NCI-H2029 (cell line): Measurements from ENCODE around the gene GPSM1.
A peak's percentile ranks its signal among the peaks of the same experiment; 100 is the strongest.

Experiments used
- DNase-seq: peaks from one replicate; lab custom pipeline; 2025; lab: John Stamatoyannopoulos, UW

Gene GPSM1

GRCh38 chr9:136327304-136327974, at the start of gene GPSM1:
TSS of gene GPSM1 (plus strand) at chr9:136327539. CDS start at chr9:136327696, 157 bp downstream.
- no peak for DNase-seq

- DNase-seq: no peak
Observed at GRCh38 chr9:136277746-136278145, 49.6 kb upstream of the GPSM1 start.

- DNase-seq: no peak
Observed at GRCh38 chr9:136278221-136278620, 49.1 kb upstream of the GPSM1 start.

- DNase-seq: no peak
Observed at GRCh38 chr9:136278894-136279293, 48.4 kb upstream of the GPSM1 start.

- DNase-seq: no peak
Observed at GRCh38 chr9:136279471-136279870, 47.9 kb upstream of the GPSM1 start.

- no peak for DNase-seq
Observed at GRCh38 chr9:136280535-136281315, 46.6 kb upstream of the GPSM1 start.

GRCh38 chr9:136281421-136282271, 45.7 kb upstream of the GPSM1 start:
- no peak for DNase-seq

- DNase-seq: no peak
Observed at GRCh38 chr9:136282272-136282861, 45.0 kb upstream of the GPSM1 start.

GRCh38 chr9:136283291-136284235, 43.8 kb upstream of the GPSM1 start:
- DNase-seq: peak; percentile 79

- no peak for DNase-seq
Observed at GRCh38 chr9:136284311-136284710, 43.0 kb upstream of the GPSM1 start.

- DNase-seq: no peak
Observed at GRCh38 chr9:136284951-136285350, 42.4 kb upstream of the GPSM1 start.

- DNase-seq: no peak
Observed at GRCh38 chr9:136285501-136286358, 41.6 kb upstream of the GPSM1 start.

- DNase-seq: no peak
Observed at GRCh38 chr9:136286359-136286986, 40.9 kb upstream of the GPSM1 start.

- DNase-seq: no peak
Observed at GRCh38 chr9:136286987-136287379, 40.4 kb upstream of the GPSM1 start.

- DNase-seq: no peak
Observed at GRCh38 chr9:136287960-136288753, 39.2 kb upstream of the GPSM1 start.

- peak; percentile 8 for DNase-seq
Observed at GRCh38 chr9:136289651-136290507, 37.5 kb upstream of the GPSM1 start.

- DNase-seq: no peak
Observed at GRCh38 chr9:136290508-136291000, 36.8 kb upstream of the GPSM1 start.
